GM18868 (cell line): ENCODE measurements around the gene ROCK2.
"Not testable (repeated sequence)": the region's sequence is repeated elsewhere in the genome, so short reads cannot be mapped to it uniquely, and the experiment has no call there.

Experiments used
- ATAC-seq: cut with Tn5 transposase; IDR thresholded peaks from one replicate; pipeline ENCODE4 v1.9.1; 2021; ENCODE audit warnings: mild to moderate bottlenecking, moderate library complexity; ENCODE audit not compliant: unreplicated experiment

The ROCK2 gene

DNA sequence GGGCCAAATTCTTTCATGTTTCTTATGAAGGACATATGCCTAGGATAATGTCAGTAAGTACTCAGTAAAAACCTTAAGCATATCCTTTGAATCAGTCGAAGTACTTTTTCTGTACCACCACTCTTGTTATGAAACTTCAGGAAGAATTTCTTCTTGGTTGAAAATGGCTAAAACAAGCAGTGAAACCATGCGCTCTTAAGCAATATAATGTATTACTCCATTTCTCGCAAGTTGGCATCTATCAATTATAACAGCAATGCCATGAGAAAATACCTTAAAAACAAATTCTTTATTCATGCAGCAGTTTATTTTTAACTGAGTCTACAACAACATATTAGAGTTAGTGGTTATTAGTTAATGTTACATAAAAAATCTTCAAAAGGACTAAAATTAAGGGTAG lies 148.2 kb downstream of the ROCK2 start:
- no peak for ATAC-seq

- ATAC-seq = no peak
These were observed 156.7 kb downstream of the ROCK2 start for GRCh38 chr2:11187731-11188130.

GRCh38 chr2:11187083-11187619 lies 157.3 kb downstream of the ROCK2 start:
- no peak for ATAC-seq

GRCh38 chr2:11186145-11186544 lies 158.3 kb downstream of the ROCK2 start:
- no peak for ATAC-seq

DNA sequence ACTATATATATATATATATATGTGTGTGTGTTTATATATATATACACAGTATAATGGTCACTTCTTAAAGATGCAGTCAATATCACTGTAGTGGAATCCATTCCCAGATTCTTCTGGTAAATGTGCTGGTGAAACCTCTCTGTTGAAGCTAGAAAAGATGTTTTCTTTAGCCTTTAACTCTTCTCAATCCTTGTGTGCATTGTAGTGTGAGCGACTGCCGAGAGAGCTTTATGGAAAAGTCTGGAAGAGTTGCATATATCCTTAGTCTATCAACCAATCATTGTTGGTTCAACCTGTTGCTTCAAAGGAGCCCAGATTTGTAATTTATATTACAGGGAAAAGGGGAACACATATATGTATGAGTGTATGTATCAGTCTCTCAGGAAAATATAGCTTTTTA lies 161.5 kb downstream of the ROCK2 start:
- no peak for ATAC-seq

- no peak for ATAC-seq
These were observed 163.8 kb downstream of the ROCK2 start for GRCh38 chr2:11180653-11181052.

DNA sequence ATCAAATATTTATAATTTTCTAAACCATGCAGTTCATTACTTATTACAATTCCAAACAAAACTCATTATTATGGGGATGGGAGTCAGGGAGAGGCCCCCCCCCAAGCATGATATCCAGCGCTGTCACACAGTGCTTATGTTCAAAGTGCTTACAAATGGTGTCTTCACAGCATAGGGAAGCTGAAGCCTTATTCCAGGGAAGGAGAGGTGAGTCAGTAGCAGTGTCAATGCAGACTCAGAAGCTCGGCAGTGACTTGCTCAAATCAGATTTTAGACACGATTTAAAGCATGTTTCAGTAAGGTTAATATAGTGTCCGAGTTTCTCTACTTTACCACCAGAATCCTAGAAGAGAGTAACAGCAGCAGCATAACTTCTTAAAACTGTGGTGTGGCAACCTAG lies 164.5 kb downstream of the ROCK2 start:
- no peak for ATAC-seq

DNA sequence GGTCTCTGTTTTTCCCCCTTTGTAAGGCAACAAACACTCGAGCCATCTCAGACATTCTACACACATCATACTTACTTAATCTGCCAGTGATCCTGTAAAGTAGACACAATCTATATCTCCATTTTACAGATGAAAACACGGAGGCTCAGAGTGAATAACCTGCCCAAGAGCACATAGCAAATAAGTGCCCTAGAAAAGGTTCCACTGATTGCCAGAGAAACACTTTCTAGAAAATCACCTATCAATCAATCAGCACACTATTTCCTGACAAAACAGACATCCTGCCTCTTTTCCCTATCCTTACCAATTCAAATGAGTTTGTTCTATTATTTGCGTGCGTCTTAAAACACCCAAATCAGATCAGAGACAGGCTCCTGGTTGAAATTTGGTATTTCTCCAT lies 165.2 kb downstream of the ROCK2 start:
- ATAC-seq = no peak

DNA sequence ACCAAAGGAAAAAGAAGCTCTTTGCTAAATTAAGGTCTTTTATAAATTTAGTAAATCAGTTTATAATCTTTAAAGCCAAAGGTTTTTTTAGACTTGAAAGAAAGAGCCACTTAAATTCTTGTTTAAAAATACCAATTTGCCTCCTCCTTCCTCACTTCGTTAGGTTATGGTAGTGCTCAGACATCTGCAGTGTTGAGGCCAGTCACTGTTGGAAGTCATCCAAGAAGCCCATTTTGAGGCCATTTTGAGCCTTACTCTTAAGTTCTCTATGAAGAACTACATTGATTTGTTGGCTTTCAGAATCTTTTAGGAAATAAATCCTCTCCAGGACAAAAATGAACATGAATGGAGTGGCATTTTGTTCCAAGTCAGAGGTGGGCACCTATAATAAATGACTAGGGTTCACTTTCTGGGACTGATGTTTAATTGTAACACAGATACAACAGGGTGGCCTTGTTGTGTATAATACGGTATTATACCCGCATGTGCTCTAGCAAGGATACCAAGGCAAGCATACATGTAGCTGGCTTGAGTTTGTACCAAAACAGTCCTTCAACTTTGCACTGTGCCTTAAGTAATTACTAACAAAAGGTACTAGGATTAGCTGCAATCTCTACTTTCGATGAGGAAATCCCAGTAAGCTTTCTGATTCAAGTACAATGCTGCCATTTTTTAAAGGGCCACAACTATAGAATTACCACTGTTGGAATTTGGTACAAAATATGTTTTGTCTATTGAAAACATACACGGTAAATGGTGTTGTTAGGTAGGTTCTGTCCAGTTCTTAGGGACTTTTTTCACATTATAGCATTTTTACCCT lies 166.4 kb downstream of the ROCK2 start:
- no peak for ATAC-seq

- ATAC-seq = no peak
These were observed 169.1 kb downstream of the ROCK2 start for GRCh38 chr2:11175293-11175795.

GRCh38 chr2:11174222-11174621 lies 170.2 kb downstream of the ROCK2 start:
- no peak for ATAC-seq

- no peak for ATAC-seq
These were observed 175.1 kb downstream of the ROCK2 start for GRCh38 chr2:11169333-11169732.

GRCh38 chr2:11168488-11168887 lies 175.9 kb downstream of the ROCK2 start:
- ATAC-seq = no peak

- ATAC-seq = no peak
These were observed 178.0 kb downstream of the ROCK2 start for GRCh38 chr2:11166476-11166875.

DNA sequence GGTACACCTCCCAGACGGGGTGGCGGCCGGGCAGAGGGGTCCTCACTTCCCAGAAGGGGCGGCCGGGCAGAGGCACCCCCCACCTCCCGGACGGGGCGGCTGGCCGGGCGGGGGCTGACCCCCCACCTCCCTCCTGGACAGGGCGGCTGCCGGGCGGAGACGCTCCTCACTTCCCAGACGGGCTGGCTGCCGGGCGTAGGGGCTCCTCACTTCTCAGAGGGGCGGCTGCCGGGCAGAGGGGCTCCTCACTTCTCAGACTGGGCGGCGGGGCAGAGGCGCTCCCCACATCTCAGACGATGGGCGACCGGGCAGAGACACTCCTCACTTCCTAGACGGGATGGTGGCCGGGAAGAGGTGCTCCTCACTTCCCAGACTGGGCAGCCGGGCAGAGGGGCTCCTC lies 179.4 kb downstream of the ROCK2 start:
- not testable (repeated sequence) for ATAC-seq

DNA sequence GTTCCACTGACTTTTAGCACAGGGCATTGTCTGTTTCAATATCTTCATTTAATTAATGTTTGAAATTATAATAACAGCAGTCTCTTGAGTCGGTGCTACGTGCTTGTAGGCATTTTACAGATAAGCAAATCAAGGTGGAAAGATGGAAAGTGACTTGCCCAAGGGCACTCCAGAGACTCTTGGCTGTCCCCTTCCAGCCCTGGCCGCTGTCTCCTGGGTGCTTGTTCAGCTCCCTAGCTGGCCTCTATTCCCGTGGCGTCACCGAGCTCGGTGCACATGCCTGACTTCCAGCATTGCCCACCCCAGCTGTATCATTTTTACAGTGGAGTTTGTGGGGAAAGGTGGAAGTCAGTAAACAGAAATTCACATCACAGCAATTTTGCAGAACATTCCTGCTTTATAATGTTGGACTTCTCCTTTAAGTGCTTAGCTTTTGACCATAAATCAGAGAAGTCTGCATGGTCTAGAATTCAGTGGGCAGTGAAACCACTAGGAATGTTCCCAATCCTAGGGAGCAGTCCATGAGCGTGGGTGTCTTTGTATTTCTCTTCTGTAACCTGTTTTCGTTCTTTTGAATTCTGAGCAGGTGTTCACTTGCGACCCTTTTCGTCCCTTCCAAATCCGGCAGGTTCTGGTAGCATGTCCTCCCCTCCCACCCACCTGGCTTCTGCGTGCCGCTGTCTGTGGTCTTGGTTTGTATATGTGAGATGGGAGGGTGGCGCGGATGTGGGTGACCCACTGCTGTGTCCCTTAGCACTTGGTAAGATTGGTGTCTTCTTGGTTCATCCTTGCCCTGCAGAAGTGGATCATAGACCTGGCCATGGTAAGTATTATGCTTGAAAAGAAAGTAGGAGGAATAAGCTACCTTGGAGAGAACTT lies 180.8 kb downstream of the ROCK2 start:
- ATAC-seq = no peak

DNA sequence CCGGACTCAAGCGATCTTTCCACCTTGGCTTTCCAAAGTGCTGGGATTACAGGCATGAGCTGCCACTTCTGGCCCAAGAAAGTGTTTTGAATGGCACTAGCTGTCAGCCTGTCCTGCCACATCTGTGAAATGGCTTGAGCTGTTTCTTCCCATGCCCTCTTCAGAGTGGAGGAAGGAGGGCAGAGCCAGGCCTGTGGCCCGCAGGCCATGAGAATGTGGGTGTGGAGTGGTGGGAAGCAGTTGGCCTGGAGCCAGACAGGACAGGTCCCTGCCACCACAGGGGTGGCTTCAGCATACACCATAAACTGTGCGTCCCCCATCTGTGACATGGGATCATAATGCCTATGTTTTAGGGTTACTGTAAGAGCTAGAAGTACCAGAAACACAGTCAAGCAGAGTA lies 182.7 kb downstream of the ROCK2 start:
- ATAC-seq = no peak

DNA sequence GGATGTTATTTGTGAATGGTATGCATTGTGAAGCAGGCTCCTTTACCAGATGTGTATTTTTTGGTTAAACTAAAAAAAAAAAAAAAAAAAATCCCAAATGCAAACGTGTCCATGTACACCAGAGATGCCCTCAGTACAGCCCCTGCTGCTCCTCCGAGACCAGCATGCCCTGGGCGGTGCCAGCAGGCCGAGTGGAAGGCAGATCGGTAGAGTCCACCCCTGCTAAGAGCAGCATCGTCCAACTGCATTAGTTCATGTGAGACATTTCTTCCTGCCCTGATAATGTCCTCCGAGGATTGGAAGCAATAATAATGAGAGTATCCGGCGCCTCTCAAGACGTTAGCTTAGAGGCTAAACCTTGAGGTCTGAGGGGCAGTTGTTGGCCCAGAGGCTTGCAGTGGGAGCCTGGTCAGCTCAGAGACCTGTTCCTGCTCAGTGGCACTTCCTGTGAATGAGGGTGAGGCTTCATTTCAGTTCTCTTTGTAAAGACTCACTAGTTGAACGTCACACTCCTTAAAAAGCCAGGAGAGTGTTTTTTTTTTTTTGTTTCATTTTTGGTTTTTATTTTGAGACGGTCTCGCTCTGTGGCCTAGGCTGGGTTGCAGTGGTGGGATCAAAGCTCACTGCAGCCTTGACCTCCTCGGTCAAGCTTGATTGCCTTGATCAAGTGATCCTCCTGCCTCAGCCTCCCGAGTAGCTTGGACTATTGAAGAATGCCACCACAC lies 183.5 kb downstream of the ROCK2 start:
- ATAC-seq = peak; percentile 67

- ATAC-seq = no peak
These were observed 184.2 kb downstream of the ROCK2 start for GRCh38 chr2:11160256-11160655.

GRCh38 chr2:11159574-11160170 lies 184.8 kb downstream of the ROCK2 start:
- no peak for ATAC-seq
